Measurements from ENCODE around the gene TMEM150C.

Gene TMEM150C

GRCh38 chr4:82493721-82494425 lies 67.9 kb downstream of the TMEM150C start:
- Histone ChIP-seq H3K4me2 (ENCODE audit: low read depth, low read length, poor library complexity, severe bottlenecking) (no peak overlapping the region), H3F3A (ENCODE audit: low read depth) (no peaks in the 10 kb centered on the region), H3K9me3 (ENCODE audit: insufficient read depth, low read depth, low read length) (no peaks in the 10 kb centered on the region), H3K36me3 (ENCODE audit: insufficient read depth, low read length) (no peaks in the 10 kb centered on the region), H3K9me2 (replicated peaks; ENCODE audit: low read depth, low read length) (no peaks in the 10 kb centered on the region), H3K79me2 (ENCODE audit: insufficient read depth, low read length) (no peaks in the 10 kb centered on the region), H2AFZ (ENCODE audit: low read length) (no peak overlapping the region), H3K4me1 (ENCODE audit: insufficient read depth, low read length, poor library complexity, severe bottlenecking) (no peaks in the 10 kb centered on the region), H4K20me1 (ENCODE audit: insufficient read depth, low read length, poor library complexity, severe bottlenecking) (no peaks in the 10 kb centered on the region), H3K4me3 (ENCODE audit: low read length, poor library complexity, severe bottlenecking) (no peak overlapping the region), H3K9ac (ENCODE audit: low read depth, low read length, poor library complexity, severe bottlenecking) (no peak overlapping the region), H3K27me3 (ENCODE audit: insufficient read depth, low read length, poor library complexity, severe bottlenecking) (no peaks in the 10 kb centered on the region)
- TF ChIP-seq CTCF (conservative IDR thresholded peaks at IDR 0.05; ENCODE audit: low read length), result no peak
- no peak for TF ChIP-seq EZH2phosphoT487 (IDR thresholded peaks at IDR 0.05; ENCODE audit: borderline replicate concordance)

GRCh38 chr4:82491251-82491960 lies 70.4 kb downstream of the TMEM150C start:
- TF ChIP-seq CTCF (conservative IDR thresholded peaks at IDR 0.05; ENCODE audit: low read length) (no peak), EZH2phosphoT487 (IDR thresholded peaks at IDR 0.05; ENCODE audit: borderline replicate concordance) (no peak)
- Histone ChIP-seq H3K4me2 (ENCODE audit: low read depth, low read length, poor library complexity, severe bottlenecking) (no peak overlapping the region), H3K36me3 (ENCODE audit: insufficient read depth, low read length) (no peaks in the 10 kb centered on the region), H3K9me2 (replicated peaks; ENCODE audit: low read depth, low read length) (no peaks in the 10 kb centered on the region), H3K9me3 (ENCODE audit: insufficient read depth, low read depth, low read length) (no peaks in the 10 kb centered on the region), H3K27me3 (ENCODE audit: insufficient read depth, low read length, poor library complexity, severe bottlenecking) (no peaks in the 10 kb centered on the region), H3K4me1 (ENCODE audit: insufficient read depth, low read length, poor library complexity, severe bottlenecking) (no peaks in the 10 kb centered on the region), H3K79me2 (ENCODE audit: insufficient read depth, low read length) (no peaks in the 10 kb centered on the region), H3K4me3 (ENCODE audit: low read length, poor library complexity, severe bottlenecking) (no peak overlapping the region), H3F3A (ENCODE audit: low read depth) (no peaks in the 10 kb centered on the region), H4K20me1 (ENCODE audit: insufficient read depth, low read length, poor library complexity, severe bottlenecking) (no peaks in the 10 kb centered on the region), H3K9ac (ENCODE audit: low read depth, low read length, poor library complexity, severe bottlenecking) (no peak overlapping the region), H2AFZ (ENCODE audit: low read length) (no peak overlapping the region; the same call in 1 of the 2 replicates)

- no peak for TF ChIP-seq EZH2phosphoT487 (IDR thresholded peaks at IDR 0.05; ENCODE audit: borderline replicate concordance)
- no peak for TF ChIP-seq CTCF (conservative IDR thresholded peaks at IDR 0.05; ENCODE audit: low read length)
- Histone ChIP-seq H3F3A (ENCODE audit: low read depth) (no peaks in the 10 kb centered on the region), H3K4me2 (ENCODE audit: low read depth, low read length, poor library complexity, severe bottlenecking) (no peak overlapping the region), H3K9ac (ENCODE audit: low read depth, low read length, poor library complexity, severe bottlenecking) (no peak overlapping the region), H3K4me3 (ENCODE audit: low read length, poor library complexity, severe bottlenecking) (no peak overlapping the region), H3K79me2 (ENCODE audit: insufficient read depth, low read length) (no peaks in the 10 kb centered on the region), H3K27me3 (ENCODE audit: insufficient read depth, low read length, poor library complexity, severe bottlenecking) (no peaks in the 10 kb centered on the region), H3K9me3 (ENCODE audit: insufficient read depth, low read depth, low read length) (no peaks in the 10 kb centered on the region), H3K4me1 (ENCODE audit: insufficient read depth, low read length, poor library complexity, severe bottlenecking) (no peaks in the 10 kb centered on the region), H3K9me2 (replicated peaks; ENCODE audit: low read depth, low read length) (no peaks in the 10 kb centered on the region), H4K20me1 (ENCODE audit: insufficient read depth, low read length, poor library complexity, severe bottlenecking) (no peaks in the 10 kb centered on the region), H3K36me3 (ENCODE audit: insufficient read depth, low read length) (no peaks in the 10 kb centered on the region), H2AFZ (ENCODE audit: low read length) (no peak overlapping the region)
Observed at GRCh38 chr4:82489987-82490386, 71.8 kb downstream of the TMEM150C start.

All from Loucy (cell line).